ENCODE results near the gene GDF15.

The GDF15 gene

DNA sequence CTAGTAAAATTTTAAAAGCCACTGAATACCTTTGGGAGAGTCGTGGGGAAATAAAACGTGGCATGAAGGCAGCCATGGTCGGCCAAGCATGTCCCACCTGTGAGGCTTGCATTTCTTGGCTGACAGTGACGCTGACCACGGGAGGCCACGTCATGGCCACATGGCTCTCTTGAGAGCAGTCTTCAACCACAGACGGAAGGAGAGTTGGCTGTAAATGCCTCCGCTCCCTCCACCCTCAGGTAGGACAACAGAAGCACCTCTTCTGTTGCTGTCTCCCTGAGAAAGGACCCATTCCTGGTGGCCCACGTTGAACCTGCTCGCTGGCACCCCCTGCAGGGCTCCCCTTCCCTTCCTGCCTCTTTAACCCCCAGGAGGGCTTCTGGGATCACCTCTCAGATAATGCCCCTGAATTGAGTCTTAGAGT lies 22.1 kb downstream of the GDF15 start:
- peak overlapping the region; percentile 56 for H3K4me2 ChIP-seq (ENCODE audit: low read length)
- H3K4me1 ChIP-seq (ENCODE audit: control insufficient read depth, low read length): peaks cover 42% of the 10 kb centered on the region
- H3K36me3 ChIP-seq (ENCODE audit: control insufficient read depth, low read length): no peaks in the 10 kb centered on the region
- H3K9me2 ChIP-seq (replicated peaks; ENCODE audit: control insufficient read depth, low read length): no peaks in the 10 kb centered on the region
- no peak overlapping the region for H3K27ac ChIP-seq (ENCODE audit: low read depth, low read length)
- peak overlapping the region; percentile 17; the same call in 1 of the 2 replicates for H3K4me3 ChIP-seq (ENCODE audit: low read length)
- H4K20me1 ChIP-seq (ENCODE audit: control insufficient read depth, insufficient read depth, low read depth, low read length): no peaks in the 10 kb centered on the region
- H3K27me3 ChIP-seq (ENCODE audit: control insufficient read depth, low read length): no peaks in the 10 kb centered on the region
- no peaks in the 10 kb centered on the region for H3K9me3 ChIP-seq (ENCODE audit: control insufficient read depth, insufficient read depth, low read length)
- no peaks in the 10 kb centered on the region for H3K79me2 ChIP-seq (ENCODE audit: control insufficient read depth, low read length)
- no peaks in the 10 kb centered on the region for H3F3A ChIP-seq (ENCODE audit: control insufficient read depth, insufficient read depth)
- TF ChIP-seq CTCF (IDR thresholded peaks at IDR 0.05; ENCODE audit: low read depth, low read length, poor library complexity, severe bottlenecking): peak; percentile 81
- TF ChIP-seq EZH2phosphoT487 (IDR thresholded peaks at IDR 0.05; ENCODE audit: borderline replicate concordance, low read length): no peak

GRCh38 chr19:18412610-18413239 lies 26.8 kb downstream of the GDF15 start:
- Histone ChIP-seq H3K9me3 (ENCODE audit: control insufficient read depth, insufficient read depth, low read length) (no peaks in the 10 kb centered on the region), H3K36me3 (ENCODE audit: control insufficient read depth, low read length) (no peaks in the 10 kb centered on the region), H3K4me3 (ENCODE audit: low read length) (no peak overlapping the region), H3K9me2 (replicated peaks; ENCODE audit: control insufficient read depth, low read length) (no peaks in the 10 kb centered on the region), H3K27me3 (ENCODE audit: control insufficient read depth, low read length) (no peaks in the 10 kb centered on the region), H3K27ac (ENCODE audit: low read depth, low read length) (no peak overlapping the region), H3K79me2 (ENCODE audit: control insufficient read depth, low read length) (no peaks in the 10 kb centered on the region), H3K4me2 (ENCODE audit: low read length) (no peak overlapping the region), H3K4me1 (ENCODE audit: control insufficient read depth, low read length) (peaks cover 55% of the 10 kb centered on the region), H4K20me1 (ENCODE audit: control insufficient read depth, insufficient read depth, low read depth, low read length) (no peaks in the 10 kb centered on the region), H3F3A (ENCODE audit: control insufficient read depth, insufficient read depth) (peaks cover 12% of the 10 kb centered on the region)
- no peak for TF ChIP-seq CTCF (IDR thresholded peaks at IDR 0.05; ENCODE audit: low read depth, low read length, poor library complexity, severe bottlenecking)
- no peak for TF ChIP-seq EZH2phosphoT487 (IDR thresholded peaks at IDR 0.05; ENCODE audit: borderline replicate concordance, low read length)

DNA sequence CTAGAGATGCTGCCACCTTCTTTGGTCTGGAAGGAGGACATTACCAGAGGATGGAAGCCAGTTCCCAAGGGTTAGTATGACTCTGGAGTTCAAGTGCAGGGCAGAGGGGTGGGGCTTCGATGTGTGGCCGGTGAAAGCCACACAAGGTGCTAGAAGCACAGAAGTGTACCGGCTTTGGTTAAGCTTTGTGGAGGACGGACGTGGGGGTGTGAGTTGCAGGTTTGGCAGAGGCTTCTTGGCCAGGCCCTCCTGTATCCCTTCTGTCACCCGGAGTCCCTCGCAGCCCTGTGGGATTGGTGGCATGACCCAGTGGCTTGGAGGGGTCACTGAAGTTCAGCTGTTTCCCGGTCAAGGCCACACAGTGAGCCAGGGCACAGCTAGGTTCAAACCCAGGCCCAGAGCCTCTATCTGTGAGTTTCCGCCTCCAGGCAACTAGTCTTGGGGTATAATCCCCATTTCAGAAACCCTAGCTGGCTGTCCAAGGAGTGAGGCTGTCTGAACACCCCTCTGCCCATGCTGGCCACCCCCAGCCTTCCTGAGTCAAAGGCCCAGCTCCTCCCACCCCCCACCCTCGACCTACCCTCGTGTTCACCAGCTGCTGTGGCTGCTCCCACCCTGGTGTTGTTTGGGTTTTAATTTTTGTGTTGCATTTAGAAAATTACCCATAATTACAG lies 28.7 kb downstream of the GDF15 start:
- TF ChIP-seq EZH2phosphoT487 (IDR thresholded peaks at IDR 0.05; ENCODE audit: borderline replicate concordance, low read length): no peak
- no peak for TF ChIP-seq CTCF (IDR thresholded peaks at IDR 0.05; ENCODE audit: low read depth, low read length, poor library complexity, severe bottlenecking)
- Histone ChIP-seq H3K4me1 (ENCODE audit: control insufficient read depth, low read length) (peaks cover 56% of the 10 kb centered on the region), H3K4me2 (ENCODE audit: low read length) (peak overlapping the region; percentile 78), H3K36me3 (ENCODE audit: control insufficient read depth, low read length) (no peaks in the 10 kb centered on the region), H3K27me3 (ENCODE audit: control insufficient read depth, low read length) (no peaks in the 10 kb centered on the region), H3K79me2 (ENCODE audit: control insufficient read depth, low read length) (peaks cover 2% of the 10 kb centered on the region), H3K27ac (ENCODE audit: low read depth, low read length) (peak overlapping the region; percentile 87), H3K9me3 (ENCODE audit: control insufficient read depth, insufficient read depth, low read length) (no peaks in the 10 kb centered on the region), H3K4me3 (ENCODE audit: low read length) (peak overlapping the region; percentile 90), H3F3A (ENCODE audit: control insufficient read depth, insufficient read depth) (peaks cover 25% of the 10 kb centered on the region), H4K20me1 (ENCODE audit: control insufficient read depth, insufficient read depth, low read depth, low read length) (no peaks in the 10 kb centered on the region), H3K9me2 (replicated peaks; ENCODE audit: control insufficient read depth, low read length) (no peaks in the 10 kb centered on the region)

Data from DOHH2 (cell line).